ENCODE data around the gene PREX1. TPM values are rescaled to one million over a fixed set of nuclear protein-coding genes. Genes with fewer than 3 reads are reported as not detected.

PREX1 gene
- total RNA-seq, 2 donors from 2014 or later = 11.5 to 21.7 TPM

GRCh38 chr20:48750376-48750775, 77.4 kb downstream of the PREX1 start:
- H3K27ac ChIP-seq = no peak overlapping the region
- H3K36me3 ChIP-seq = no peaks in the 10 kb centered on the region
- peaks cover 0 to 12% of the 10 kb centered on the region in 2 donors for H3K4me1 ChIP-seq
- H3K4me3 ChIP-seq = no peak overlapping the region
- no peak for DNase-seq (ENCODE audit: low spot score)
- TF ChIP-seq, protein P1, sequence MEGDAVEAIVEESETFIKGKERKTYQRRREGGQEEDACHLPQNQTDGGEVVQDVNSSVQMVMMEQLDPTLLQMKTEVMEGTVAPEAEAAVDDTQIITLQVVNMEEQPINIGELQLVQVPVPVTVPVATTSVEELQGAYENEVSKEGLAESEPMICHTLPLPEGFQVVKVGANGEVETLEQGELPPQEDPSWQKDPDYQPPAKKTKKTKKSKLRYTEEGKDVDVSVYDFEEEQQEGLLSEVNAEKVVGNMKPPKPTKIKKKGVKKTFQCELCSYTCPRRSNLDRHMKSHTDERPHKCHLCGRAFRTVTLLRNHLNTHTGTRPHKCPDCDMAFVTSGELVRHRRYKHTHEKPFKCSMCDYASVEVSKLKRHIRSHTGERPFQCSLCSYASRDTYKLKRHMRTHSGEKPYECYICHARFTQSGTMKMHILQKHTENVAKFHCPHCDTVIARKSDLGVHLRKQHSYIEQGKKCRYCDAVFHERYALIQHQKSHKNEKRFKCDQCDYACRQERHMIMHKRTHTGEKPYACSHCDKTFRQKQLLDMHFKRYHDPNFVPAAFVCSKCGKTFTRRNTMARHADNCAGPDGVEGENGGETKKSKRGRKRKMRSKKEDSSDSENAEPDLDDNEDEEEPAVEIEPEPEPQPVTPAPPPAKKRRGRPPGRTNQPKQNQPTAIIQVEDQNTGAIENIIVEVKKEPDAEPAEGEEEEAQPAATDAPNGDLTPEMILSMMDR (IDR thresholded peaks at IDR 0.05) = no peak
- H3K27me3 ChIP-seq = no peaks in the 10 kb centered on the region
- peaks cover 0 to 6% of the 10 kb centered on the region in 2 donors for H3K9me3 ChIP-seq

- no peaks in the 10 kb centered on the region for H3K9me3 ChIP-seq
- TF ChIP-seq, protein P1 (IDR thresholded peaks at IDR 0.05) = no peak
- no peak overlapping the region for H3K4me3 ChIP-seq
- peaks cover 0 to 12% of the 10 kb centered on the region in 2 donors for H3K4me1 ChIP-seq
- no peak for DNase-seq (ENCODE audit: low spot score)
- H3K27me3 ChIP-seq = no peaks in the 10 kb centered on the region
- no peaks in the 10 kb centered on the region for H3K36me3 ChIP-seq
- no peak overlapping the region for H3K27ac ChIP-seq
Observed at GRCh38 chr20:48749437-48749836, 78.4 kb downstream of the PREX1 start.

- no peak for DNase-seq (ENCODE audit: low spot score)
- no peaks in the 10 kb centered on the region for H3K36me3 ChIP-seq
- no peaks in the 10 kb centered on the region for H3K9me3 ChIP-seq
- peaks cover 0 to 12% of the 10 kb centered on the region in 2 donors for H3K4me1 ChIP-seq
- H3K27me3 ChIP-seq = no peaks in the 10 kb centered on the region
- H3K4me3 ChIP-seq = no peak overlapping the region
- TF ChIP-seq, protein P1 (IDR thresholded peaks at IDR 0.05) = no peak
- H3K27ac ChIP-seq = no peak overlapping the region
Observed at GRCh38 chr20:48748556-48748955, 79.2 kb downstream of the PREX1 start.

DNA sequence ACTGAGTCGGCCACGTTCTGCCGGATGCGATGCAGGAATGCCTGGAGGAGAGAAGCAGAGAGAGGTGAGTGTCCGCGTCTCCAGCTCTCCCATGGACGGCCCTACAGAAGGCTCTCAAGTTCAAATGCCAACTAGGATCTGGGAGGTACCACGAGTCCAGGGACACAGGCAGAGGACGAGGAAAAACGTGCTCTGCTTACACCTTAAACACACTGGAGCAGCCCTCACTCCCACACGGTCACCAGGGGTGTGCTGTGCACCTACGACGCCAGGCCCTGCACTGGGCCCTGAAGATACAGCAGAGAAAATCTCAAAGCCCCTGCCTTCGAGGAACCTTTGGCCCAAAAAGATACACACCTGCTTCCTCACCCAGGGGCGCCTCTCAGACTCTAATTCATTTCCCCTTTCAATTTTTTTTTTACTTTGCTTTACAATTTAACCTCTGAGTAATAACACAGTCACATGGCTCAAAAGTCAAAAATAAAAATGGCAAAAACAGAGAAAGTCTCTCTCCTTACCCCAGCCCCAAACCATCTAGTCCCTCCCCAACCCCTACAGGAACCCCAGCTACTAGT, 79.9 kb downstream of the PREX1 start:
- H3K4me3 ChIP-seq = no peak overlapping the region
- H3K27me3 ChIP-seq = no peaks in the 10 kb centered on the region
- no peak overlapping the region for H3K27ac ChIP-seq
- peaks cover 5% of the 10 kb centered on the region for H3K36me3 ChIP-seq
- TF ChIP-seq, protein P1 (IDR thresholded peaks at IDR 0.05) = no peak
- no peak for DNase-seq (ENCODE audit: low spot score)
- H3K4me1 ChIP-seq = peaks cover 0 to 12% of the 10 kb centered on the region in 2 donors
- no peaks in the 10 kb centered on the region for H3K9me3 ChIP-seq

- Histone ChIP-seq H3K27ac (no peak overlapping the region), H3K4me3 (no peak overlapping the region), H3K9me3 (no peaks in the 10 kb centered on the region), H3K27me3 (no peaks in the 10 kb centered on the region), H3K36me3 (peaks cover 5% of the 10 kb centered on the region), H3K4me1 (no peaks in the 10 kb centered on the region)
- no peak for DNase-seq (ENCODE audit: low spot score)
- TF ChIP-seq, protein P1 (IDR thresholded peaks at IDR 0.05) = no peak
Observed at GRCh38 chr20:48745330-48745729, 82.5 kb downstream of the PREX1 start.

- TF ChIP-seq, protein P1 (IDR thresholded peaks at IDR 0.05) = no peak
- no peaks in the 10 kb centered on the region for H3K4me1 ChIP-seq
- no peaks in the 10 kb centered on the region for H3K27me3 ChIP-seq
- no peak overlapping the region for H3K27ac ChIP-seq
- peaks cover 5% of the 10 kb centered on the region for H3K36me3 ChIP-seq
- H3K4me3 ChIP-seq = no peak overlapping the region
- no peaks in the 10 kb centered on the region for H3K9me3 ChIP-seq
- DNase-seq (ENCODE audit: low spot score) = no peak
Observed at GRCh38 chr20:48744515-48744914, 83.3 kb downstream of the PREX1 start.
